RWPE2 (cell line): ENCODE data around the gene TTC28.
A peak's percentile ranks its signal among the peaks of the same experiment; 100 is the strongest.

Experiments used
- ATAC-seq: fragments of 200-7000 bp; cut with Tn5 transposase; 3 replicates; pipeline ENCODE4 v1.9.1; 2021; ENCODE audit warnings: low read depth
- DNase-seq: peaks from one replicate; pipeline ENCODE4 v3.0.0-alpha.2; 2020; ENCODE audit warnings: low spot score
- H3K27ac ChIP-seq: fragments of 450-650 bp; 2 replicates; pipeline ENCODE4 v1.5.1; 2017; ENCODE audit warnings: mild to moderate bottlenecking; ENCODE audit not compliant: poor library complexity, severe bottlenecking
- H3K27me3 ChIP-seq: fragments of 250-450 bp; sonication (Bioruptor Pico); 2 replicates; pipeline ENCODE4 v1.5.1; 2021; ENCODE audit warnings: mild to moderate bottlenecking, moderate library complexity; ENCODE audit not compliant: insufficient read depth, poor library complexity, severe bottlenecking
- H3K36me3 ChIP-seq: fragments of 250-450 bp; sonication (Bioruptor Pico); 2 replicates; pipeline ENCODE4 v1.5.1; 2020; ENCODE audit warnings: low read depth, mild to moderate bottlenecking, moderate library complexity
- H3K4me1 ChIP-seq: fragments of 250-450 bp; sonication (Bioruptor Pico); 2 replicates; pipeline ENCODE4 v1.5.1; 2021; ENCODE audit warnings: mild to moderate bottlenecking, moderate library complexity; ENCODE audit not compliant: insufficient read depth, poor library complexity, severe bottlenecking
- H3K4me3 ChIP-seq: fragments of 250-450 bp; sonication (Bioruptor Pico); 2 replicates; pipeline ENCODE4 v1.5.1; 2021; ENCODE audit warnings: mild to moderate bottlenecking, moderate library complexity; ENCODE audit not compliant: severe bottlenecking
- H3K9me3 ChIP-seq: fragments of 250-450 bp; sonication (Bioruptor Pico); 2 replicates; pipeline ENCODE4 v1.5.1; 2021; ENCODE audit warnings: mild to moderate bottlenecking, moderate library complexity; ENCODE audit not compliant: severe bottlenecking
- TF ChIP-seq, protein P1 (sequence below): fragments of 450-650 bp; IDR thresholded peaks from one replicate; pipeline ENCODE4 v1.5.1; 2017; ENCODE audit warnings: mild to moderate bottlenecking, moderate library complexity; ENCODE audit not compliant: poor library complexity, severe bottlenecking

Gene TTC28

DNA sequence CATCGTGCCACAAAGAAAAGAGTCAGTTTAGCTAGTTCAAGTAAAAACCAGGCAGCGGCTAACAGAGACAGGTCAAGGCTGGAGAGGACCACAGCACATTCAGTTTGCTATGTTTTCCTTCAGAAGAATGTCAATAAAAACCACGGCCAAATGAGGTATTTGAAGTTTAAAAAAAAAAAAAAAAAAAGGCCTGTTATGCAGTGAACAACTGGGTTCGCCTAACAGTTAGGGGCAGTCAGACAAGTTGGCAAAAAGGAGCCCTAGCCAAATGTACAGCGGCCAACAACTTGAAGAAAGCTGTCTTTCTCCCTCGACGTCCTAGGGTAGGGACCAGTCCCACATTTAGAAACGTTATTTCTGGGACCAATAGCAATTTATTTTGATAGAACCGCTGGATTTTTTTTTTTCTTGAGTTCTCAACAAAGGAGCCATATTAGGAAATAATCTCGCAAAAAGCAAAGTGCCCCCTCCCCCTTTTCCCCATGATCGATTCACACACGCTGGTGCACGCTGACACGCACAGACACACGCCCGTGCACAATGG is 237.8 kb downstream of the TTC28 start:
- H3K36me3 ChIP-seq, result no peaks in the 10 kb centered on the region
- ATAC-seq, result no peak
- H3K4me1 ChIP-seq, result peaks cover 4% of the 10 kb centered on the region
- no peaks in the 10 kb centered on the region for H3K27me3 ChIP-seq
- no peak for DNase-seq
- TF ChIP-seq, protein P1, sequence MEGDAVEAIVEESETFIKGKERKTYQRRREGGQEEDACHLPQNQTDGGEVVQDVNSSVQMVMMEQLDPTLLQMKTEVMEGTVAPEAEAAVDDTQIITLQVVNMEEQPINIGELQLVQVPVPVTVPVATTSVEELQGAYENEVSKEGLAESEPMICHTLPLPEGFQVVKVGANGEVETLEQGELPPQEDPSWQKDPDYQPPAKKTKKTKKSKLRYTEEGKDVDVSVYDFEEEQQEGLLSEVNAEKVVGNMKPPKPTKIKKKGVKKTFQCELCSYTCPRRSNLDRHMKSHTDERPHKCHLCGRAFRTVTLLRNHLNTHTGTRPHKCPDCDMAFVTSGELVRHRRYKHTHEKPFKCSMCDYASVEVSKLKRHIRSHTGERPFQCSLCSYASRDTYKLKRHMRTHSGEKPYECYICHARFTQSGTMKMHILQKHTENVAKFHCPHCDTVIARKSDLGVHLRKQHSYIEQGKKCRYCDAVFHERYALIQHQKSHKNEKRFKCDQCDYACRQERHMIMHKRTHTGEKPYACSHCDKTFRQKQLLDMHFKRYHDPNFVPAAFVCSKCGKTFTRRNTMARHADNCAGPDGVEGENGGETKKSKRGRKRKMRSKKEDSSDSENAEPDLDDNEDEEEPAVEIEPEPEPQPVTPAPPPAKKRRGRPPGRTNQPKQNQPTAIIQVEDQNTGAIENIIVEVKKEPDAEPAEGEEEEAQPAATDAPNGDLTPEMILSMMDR, result no peak
- H3K4me3 ChIP-seq, result peak overlapping the region; percentile 48
- H3K9me3 ChIP-seq, result no peaks in the 10 kb centered on the region
- H3K27ac ChIP-seq, result peak overlapping the region; percentile 44

DNA sequence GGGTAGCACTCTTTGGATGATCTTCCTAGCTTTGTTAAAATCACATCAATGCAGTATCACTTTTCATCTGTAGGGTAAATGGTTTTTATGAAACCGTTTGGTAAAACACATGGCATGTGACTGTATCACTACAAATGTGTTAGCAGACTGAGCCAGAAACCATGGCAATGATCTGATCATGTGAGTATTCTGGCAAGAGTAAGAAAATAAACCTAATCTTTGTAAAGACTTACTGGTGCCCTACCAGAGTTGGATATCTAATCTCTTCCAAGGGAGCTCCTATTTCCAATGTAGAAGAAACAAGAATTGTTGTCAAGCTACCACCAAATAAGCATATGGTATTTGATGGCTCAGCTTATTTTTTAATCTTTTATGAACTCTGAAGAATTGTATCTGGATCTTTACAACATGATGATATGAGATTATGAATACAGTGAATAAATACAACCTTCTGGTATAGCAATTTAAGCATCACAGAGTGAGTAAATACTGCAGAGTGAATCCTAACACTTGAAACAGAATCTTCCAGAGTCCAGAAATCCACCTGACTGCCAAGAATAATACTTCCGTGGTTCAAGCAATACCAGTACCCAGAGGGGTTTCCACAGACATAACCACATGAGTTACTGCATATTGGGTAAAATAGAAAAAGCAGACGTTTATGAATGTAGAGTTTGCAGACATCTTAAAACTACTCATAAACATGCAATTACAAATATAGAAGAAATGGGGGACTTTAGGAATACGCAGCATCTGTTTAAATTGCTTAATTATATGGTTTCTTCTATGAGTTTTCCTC is 238.8 kb downstream of the TTC28 start:
- no peak overlapping the region for H3K4me3 ChIP-seq
- TF ChIP-seq, protein P1, result no peak
- H3K27me3 ChIP-seq, result no peaks in the 10 kb centered on the region
- H3K36me3 ChIP-seq, result no peaks in the 10 kb centered on the region
- ATAC-seq, result no peak
- no peaks in the 10 kb centered on the region for H3K9me3 ChIP-seq
- H3K27ac ChIP-seq, result no peak overlapping the region
- peaks cover 10% of the 10 kb centered on the region for H3K4me1 ChIP-seq
- DNase-seq, result no peak

DNA sequence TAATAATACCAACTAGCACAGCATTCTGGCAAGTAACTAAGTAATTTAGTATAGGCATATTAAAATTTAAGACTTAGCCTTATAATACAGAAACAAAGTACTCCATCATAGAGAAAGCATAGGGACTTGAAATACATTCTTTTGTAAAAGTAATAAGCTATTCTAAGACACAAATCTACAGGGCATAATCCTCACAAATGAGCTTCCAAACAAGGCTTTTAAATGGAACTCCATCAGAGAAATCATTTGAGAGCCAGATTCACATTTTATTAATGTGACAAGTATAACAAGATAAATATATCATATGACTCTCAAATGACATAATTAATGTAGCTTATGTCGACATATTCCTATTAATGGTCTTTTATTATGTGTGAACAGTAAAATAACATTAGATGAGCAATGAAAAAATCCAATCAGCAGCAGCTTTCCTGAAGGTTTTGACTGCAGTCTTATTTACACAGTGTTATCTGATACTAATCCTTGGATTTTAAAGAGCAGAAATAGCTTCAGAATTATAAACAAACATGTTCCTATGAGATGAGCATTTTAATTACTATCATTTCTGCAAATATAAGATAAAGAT is 241.4 kb downstream of the TTC28 start:
- DNase-seq (no peak), ATAC-seq (no peak)
- Histone ChIP-seq H3K27ac (no peak overlapping the region), H3K4me3 (no peak overlapping the region), H3K36me3 (no peaks in the 10 kb centered on the region), H3K4me1 (peaks cover 15% of the 10 kb centered on the region), H3K27me3 (no peaks in the 10 kb centered on the region), H3K9me3 (no peaks in the 10 kb centered on the region)
- TF ChIP-seq, protein P1, result no peak

DNA sequence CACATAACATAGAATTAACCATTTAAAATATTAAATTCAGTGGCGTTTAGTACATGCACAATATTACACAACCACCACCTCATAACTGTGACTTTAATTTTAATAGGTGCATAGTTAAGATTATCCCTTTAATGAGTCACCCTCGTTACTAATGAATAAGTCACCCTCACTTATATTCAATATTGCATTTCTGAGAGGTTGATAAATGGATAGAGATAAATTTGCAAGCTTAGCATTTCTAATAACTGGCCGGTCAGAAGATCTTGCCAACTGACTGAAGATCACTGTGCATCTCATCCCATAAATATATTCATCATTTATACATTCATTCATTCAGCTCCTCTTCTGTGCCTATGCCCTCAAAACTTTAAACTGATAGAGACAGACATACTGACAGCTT is 243.7 kb downstream of the TTC28 start:
- Histone ChIP-seq H3K27ac (no peak overlapping the region), H3K4me1 (peaks cover 10% of the 10 kb centered on the region), H3K4me3 (no peak overlapping the region), H3K27me3 (no peaks in the 10 kb centered on the region), H3K36me3 (no peaks in the 10 kb centered on the region), H3K9me3 (no peaks in the 10 kb centered on the region)
- ATAC-seq (peak; percentile 80), DNase-seq (no peak)
- TF ChIP-seq, protein P1, result no peak
